MV-4-11 (cell line): ENCODE results near the gene MDH1B.
A peak's percentile ranks its signal among the peaks of the same experiment; 100 is the strongest.
"Not testable (repeated sequence)": the region's sequence is repeated elsewhere in the genome, so short reads cannot be mapped to it uniquely, and the experiment has no call there.

ENCODE experiments used
- DNase-seq: peaks from one replicate; lab custom pipeline; 2025; lab: John Stamatoyannopoulos, UW

Gene MDH1B

GRCh38 chr2:206766057-206766930, 1.2 kb upstream of the MDH1B start:
- no peak for DNase-seq

GRCh38 chr2:206764673-206765241, 371 bp downstream of the MDH1B start:
- DNase-seq = no peak

GRCh38 chr2:206756816-206757215, 8.3 kb downstream of the MDH1B start:
- no peak for DNase-seq

DNA sequence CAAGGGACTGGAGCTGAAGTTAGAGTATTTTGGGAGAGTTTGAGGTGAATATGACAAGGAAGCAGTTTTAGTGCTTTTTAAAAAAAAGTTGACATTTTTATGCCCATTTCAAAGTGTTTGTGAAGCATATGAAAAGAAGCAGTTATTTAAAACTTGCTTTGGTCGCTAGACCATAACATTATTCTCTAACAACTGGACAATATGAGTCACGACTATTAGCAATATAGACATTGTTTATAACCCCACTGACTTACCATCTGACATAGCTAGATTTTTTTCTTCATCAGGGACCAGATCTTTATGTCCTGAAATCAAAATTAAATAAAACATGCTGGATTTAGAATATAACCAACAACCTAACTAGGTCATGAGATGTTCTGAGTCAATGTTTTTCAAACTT, 24.3 kb downstream of the MDH1B start:
- no peak for DNase-seq

- DNase-seq = no peak
These were observed 25.9 kb downstream of the MDH1B start for GRCh38 chr2:206739271-206739670.

- DNase-seq = no peak
These were observed 28.2 kb downstream of the MDH1B start for GRCh38 chr2:206736935-206737334.

- no peak for DNase-seq
These were observed 31.8 kb downstream of the MDH1B start for GRCh38 chr2:206733341-206733740.

- DNase-seq = peak; percentile 38
These were observed 36.6 kb downstream of the MDH1B start for GRCh38 chr2:206728277-206729199.

DNA sequence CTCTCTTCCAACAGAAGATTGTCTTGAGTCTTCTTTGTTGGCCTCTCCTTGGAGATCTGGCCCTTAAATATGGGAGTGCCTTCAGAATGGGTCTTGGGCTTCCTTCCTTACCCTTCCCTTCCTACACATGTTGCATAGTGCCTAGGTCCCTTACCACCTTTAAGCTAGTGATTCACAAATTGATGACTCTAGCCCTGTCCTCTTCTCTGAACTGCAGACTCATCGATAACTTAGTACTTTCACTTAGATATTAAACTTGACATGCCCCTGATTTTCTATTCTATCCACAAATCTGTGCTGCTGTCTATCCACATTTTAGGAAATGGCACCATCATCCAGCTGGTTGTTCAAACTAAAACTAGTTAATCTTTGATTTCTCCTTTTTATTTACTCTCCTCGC, 37.8 kb downstream of the MDH1B start:
- no peak for DNase-seq

DNA sequence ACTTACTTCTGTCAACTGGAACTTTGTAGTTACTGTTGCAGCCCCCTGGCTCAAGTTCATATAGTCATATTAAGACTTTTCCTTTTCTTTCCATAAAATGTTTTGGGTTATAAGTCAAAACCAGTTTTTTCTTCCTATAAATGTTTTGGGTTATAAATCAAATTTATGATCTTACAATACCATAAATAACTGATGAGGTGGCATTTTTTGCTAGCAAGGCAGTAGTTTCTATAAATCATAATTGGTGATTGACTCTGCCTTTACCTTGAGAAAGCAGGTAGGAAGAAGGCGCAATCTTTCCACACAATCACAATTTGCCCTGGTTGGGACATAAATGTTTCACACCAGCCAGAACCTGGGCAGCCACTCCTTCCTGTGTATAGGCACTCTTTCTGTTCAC, 41.8 kb downstream of the MDH1B start:
- no peak for DNase-seq

DNA sequence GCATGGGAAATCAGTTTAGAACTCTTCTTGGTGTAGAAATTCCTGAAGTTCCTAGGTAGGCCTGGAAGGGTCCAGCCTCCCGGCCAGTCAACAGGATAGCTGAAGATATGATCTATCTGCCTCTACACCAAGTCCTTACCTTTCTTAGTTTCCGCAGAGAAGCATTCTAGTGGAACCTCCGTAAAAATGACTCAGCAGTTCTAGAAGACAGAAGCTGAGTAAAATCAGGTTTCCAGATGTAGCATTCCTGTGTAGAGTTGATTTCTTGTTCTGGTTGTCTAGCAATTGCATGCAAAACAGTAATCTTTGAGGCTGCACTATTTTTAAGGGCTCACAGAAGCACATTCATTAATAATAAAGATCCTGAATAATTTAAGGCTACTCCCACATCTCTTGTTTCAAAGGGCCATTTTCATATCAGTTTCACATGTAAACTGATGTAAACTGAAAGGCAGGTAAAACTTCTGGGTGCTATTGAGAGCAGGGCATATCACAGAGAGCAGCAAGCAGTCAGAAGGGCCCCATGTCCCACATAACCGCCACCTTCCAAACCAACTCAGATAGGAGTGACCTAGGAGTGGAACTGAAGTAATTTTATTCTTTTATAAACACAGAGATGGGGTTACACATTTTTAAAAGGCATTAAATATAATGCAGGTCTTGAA, 43.7 kb downstream of the MDH1B start:
- no peak for DNase-seq

- no peak for DNase-seq
These were observed 46.8 kb downstream of the MDH1B start, which contains the start of gene DYTN for GRCh38 chr2:206718296-206718695. DYTN (minus strand) TSS chr2:206718396; CDS start chr2:206718279, 117 bp downstream.

- DNase-seq = no peak
These were observed 48.5 kb downstream of the MDH1B start for GRCh38 chr2:206716623-206717022.

GRCh38 chr2:206715183-206715582, 49.9 kb downstream of the MDH1B start:
- DNase-seq = not testable (repeated sequence)

DNA sequence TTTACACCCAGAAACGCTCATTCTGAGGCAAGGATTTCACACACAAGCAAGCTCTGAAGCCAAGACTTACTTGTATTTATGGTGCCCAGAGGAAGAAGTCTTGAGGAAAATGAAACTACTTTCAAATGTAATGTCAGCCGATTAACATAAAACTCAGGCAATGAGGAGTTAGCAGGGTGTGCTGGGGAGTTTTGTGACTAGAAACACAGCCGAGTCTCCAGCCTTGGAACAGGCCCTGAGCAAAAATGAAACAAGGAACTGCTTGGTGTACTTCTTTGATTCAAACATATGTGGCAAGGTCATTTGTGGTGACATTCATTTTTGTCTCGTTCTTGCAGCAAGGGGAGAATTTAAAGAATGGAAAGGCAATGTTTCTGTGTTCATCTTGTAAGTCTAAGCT, 51.4 kb downstream of the MDH1B start:
- peak; percentile 84 for DNase-seq

DNA sequence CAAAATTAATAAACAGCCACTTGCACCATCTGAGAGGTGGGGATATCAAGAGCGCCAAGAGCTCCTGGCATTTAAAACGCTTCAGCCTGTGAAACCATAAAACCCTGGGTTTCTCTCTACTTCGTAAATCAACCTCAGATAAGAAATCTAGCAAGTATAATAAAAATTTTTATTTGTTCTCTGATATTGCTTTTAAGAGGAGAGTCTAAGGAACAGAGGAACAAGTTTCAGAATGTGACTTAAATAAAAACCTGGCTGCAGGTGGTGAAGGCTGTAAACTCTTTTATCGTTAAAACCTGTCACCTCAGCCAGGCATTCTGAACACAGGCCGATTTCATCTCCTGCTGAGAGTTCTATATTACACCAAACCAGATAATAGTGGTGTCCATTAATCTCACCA, 56.8 kb downstream of the MDH1B start:
- DNase-seq = no peak

GRCh38 chr2:206707164-206707701, 57.9 kb downstream of the MDH1B start:
- DNase-seq = no peak

DNA sequence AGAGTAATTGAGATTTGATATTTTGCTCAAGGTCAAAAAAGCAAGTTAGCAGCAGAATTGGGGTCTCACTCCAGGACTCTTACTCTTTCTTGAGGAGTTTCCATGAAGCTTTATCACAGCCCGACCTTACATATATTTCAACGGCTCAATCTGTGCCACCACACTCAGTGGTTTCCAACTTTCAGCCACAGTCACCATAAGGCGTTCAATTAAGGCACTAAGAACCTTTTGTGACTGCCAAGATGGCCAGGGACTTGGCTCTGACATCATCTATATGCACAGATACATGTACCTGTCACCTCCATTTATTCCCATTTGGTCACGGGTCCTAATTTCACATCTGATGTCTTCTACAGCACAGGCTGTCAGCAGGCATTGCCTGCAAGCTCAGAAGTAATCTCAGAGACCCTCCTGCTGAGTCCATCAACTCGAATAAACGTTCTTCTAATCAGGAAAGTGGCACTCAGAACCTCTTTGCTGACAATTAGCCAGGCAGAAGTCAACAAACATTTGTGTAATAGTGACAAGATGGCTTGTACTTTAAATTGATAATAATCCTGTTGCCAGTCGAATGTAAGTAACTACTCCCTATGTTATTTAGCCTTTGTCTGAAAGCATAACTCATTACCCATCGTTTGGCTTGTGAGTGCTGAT, 63.0 kb downstream of the MDH1B start:
- no peak for DNase-seq

DNA sequence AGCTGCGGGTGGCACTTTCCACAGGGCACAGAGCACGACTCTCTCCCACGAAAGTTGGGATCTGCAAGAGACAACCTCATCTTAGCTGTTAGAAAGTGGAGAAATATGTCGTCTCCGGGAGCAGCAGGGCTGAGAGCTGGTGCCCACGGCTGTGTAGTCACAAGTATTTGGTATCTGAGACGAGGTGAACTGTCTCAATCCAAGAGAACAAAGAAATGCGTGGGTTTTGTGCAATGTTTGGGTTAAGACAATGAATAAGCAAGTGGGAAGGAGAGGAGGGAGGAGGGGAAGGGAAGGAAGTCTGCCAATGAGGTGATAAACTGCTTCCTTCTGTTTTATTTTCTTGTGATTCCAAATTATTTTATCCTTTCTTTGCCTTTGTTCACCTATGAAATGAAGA, 65.0 kb downstream of the MDH1B start:
- peak; percentile 37 for DNase-seq

DNA sequence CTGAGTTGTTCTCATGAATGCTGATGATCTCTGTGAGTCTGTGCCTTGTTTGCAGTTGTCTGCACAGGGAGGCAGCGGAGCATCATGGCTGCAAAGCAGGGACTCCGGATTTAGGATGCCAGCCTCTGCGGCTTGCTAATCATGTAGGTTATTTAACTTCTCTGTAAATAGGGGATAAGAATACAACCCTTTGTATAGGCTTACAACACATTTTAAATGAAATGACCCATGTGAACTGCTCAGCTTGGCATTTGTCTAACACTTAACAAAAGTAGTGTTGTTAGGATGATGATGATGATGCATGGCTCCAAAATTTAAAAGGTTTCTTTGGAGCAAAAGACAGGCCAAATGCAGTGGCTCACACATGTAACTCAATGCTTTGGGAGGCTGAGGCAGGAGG, 66.3 kb downstream of the MDH1B start:
- no peak for DNase-seq

DNA sequence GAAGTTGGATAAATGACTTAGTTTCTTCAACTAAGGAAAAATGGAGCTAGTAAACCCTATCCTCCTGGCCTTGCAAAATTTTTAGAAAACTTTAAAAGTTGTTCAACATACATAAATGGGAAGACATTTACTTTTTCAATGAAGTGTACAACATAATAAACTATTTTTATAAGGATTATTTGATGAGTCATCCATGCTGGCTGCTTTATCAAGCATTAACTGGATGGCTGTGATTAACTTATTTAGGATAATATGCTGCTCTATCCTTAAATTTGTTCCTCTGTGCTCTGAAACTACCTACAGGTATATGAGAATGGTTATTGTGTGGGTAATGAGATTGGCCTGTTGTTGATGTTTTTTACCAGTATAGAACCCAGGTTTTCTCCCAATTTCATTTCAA, 68.2 kb downstream of the MDH1B start:
- DNase-seq = no peak
